ENCODE data around the gene MUC4.

MUC4 gene

DNA sequence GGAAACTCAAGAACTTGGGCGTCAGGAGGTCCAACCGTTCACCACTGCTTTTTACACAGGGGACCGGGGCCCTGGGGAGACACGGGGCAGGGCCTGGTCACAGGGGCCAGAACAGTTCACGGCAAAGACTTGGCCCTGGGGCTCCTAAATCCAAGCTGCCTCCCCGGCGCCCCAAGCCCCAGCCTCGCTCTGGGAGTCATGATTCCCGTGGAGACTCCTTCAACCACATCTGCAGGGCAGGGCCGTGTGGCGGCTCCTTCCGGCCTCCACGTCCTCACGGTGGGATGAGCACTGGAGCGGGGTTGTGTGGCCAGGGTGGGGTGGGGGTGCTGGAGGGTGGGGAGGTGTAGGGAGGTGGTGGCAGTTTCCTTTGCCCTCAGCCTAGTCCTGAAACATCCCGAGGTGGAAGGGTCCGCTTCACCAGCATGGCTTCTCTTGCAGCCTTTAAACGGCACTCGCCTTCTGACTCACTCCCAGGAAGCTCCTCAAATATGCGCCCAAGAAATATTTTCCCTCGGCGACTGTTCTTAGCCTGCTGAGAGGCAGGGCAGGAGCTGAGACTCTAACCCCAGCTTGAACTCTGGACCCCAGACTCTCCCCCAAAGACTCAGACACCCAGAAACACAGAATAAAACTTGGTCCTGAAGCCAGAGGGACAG is 1.8 kb downstream of the MUC4 start:
- H3K27me3 ChIP-seq (ENCODE audit: insufficient read depth, poor library complexity, severe bottlenecking): peaks cover 3% of the 10 kb centered on the region
- H3K4me3 ChIP-seq (replicated peaks; ENCODE audit: insufficient read depth, low read length): no peak overlapping the region
- no peak overlapping the region for H3K27ac ChIP-seq (replicated peaks)
- DNase-seq (ENCODE audit: low read depth in 1 of 2, low spot score in 1 of 2): no peak
- TF ChIP-seq, protein P1, sequence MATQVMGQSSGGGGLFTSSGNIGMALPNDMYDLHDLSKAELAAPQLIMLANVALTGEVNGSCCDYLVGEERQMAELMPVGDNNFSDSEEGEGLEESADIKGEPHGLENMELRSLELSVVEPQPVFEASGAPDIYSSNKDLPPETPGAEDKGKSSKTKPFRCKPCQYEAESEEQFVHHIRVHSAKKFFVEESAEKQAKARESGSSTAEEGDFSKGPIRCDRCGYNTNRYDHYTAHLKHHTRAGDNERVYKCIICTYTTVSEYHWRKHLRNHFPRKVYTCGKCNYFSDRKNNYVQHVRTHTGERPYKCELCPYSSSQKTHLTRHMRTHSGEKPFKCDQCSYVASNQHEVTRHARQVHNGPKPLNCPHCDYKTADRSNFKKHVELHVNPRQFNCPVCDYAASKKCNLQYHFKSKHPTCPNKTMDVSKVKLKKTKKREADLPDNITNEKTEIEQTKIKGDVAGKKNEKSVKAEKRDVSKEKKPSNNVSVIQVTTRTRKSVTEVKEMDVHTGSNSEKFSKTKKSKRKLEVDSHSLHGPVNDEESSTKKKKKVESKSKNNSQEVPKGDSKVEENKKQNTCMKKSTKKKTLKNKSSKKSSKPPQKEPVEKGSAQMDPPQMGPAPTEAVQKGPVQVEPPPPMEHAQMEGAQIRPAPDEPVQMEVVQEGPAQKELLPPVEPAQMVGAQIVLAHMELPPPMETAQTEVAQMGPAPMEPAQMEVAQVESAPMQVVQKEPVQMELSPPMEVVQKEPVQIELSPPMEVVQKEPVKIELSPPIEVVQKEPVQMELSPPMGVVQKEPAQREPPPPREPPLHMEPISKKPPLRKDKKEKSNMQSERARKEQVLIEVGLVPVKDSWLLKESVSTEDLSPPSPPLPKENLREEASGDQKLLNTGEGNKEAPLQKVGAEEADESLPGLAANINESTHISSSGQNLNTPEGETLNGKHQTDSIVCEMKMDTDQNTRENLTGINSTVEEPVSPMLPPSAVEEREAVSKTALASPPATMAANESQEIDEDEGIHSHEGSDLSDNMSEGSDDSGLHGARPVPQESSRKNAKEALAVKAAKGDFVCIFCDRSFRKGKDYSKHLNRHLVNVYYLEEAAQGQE (IDR thresholded peaks at IDR 0.05; ENCODE audit: insufficient replicate concordance, low read depth): no peak
- TF ChIP-seq SPI1 (IDR thresholded peaks at IDR 0.05; ENCODE audit: borderline replicate concordance, low read depth) (no peak), GABPA (IDR thresholded peaks at IDR 0.05; ENCODE audit: low read depth) (no peak), POLR2AphosphoS5 (IDR thresholded peaks at IDR 0.05; ENCODE audit: low read depth) (no peak)
- TF ChIP-seq, protein P2, sequence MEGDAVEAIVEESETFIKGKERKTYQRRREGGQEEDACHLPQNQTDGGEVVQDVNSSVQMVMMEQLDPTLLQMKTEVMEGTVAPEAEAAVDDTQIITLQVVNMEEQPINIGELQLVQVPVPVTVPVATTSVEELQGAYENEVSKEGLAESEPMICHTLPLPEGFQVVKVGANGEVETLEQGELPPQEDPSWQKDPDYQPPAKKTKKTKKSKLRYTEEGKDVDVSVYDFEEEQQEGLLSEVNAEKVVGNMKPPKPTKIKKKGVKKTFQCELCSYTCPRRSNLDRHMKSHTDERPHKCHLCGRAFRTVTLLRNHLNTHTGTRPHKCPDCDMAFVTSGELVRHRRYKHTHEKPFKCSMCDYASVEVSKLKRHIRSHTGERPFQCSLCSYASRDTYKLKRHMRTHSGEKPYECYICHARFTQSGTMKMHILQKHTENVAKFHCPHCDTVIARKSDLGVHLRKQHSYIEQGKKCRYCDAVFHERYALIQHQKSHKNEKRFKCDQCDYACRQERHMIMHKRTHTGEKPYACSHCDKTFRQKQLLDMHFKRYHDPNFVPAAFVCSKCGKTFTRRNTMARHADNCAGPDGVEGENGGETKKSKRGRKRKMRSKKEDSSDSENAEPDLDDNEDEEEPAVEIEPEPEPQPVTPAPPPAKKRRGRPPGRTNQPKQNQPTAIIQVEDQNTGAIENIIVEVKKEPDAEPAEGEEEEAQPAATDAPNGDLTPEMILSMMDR (IDR thresholded peaks at IDR 0.05; ENCODE audit: insufficient read depth, low read length): no peak

DNA sequence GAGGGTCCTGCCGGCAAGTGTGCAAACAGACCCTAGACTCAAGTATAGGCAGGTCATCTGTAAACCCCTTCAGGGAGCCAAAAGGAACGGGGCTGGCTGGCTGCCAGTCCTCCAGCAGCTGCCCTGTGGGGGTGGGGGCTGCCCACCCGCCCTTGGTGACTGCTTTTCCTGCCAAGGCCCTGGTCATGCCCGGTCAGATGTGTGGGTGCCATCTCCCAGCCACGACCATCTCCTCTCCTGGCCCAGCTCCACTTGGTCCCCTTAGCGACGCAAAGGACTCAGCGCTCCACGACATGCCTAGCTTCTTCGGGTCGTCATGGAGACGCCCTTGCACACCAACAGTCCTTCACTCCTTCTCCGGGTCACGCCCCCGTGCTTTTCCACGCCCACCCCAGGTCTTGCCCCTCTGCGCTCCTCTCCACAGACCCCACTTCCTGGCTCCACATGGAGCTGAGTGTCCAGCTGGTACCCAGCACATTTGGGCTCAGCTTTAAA is 2.4 kb downstream of the MUC4 start:
- Histone ChIP-seq H3K27ac (replicated peaks) (no peak overlapping the region), H3K27me3 (ENCODE audit: insufficient read depth, poor library complexity, severe bottlenecking) (peaks cover 3% of the 10 kb centered on the region), H3K4me3 (replicated peaks; ENCODE audit: insufficient read depth, low read length) (no peak overlapping the region)
- DNase-seq (ENCODE audit: low read depth in 1 of 2, low spot score in 1 of 2): no peak
- TF ChIP-seq SPI1 (IDR thresholded peaks at IDR 0.05; ENCODE audit: borderline replicate concordance, low read depth) (no peak), GABPA (IDR thresholded peaks at IDR 0.05; ENCODE audit: low read depth) (no peak)

DNA sequence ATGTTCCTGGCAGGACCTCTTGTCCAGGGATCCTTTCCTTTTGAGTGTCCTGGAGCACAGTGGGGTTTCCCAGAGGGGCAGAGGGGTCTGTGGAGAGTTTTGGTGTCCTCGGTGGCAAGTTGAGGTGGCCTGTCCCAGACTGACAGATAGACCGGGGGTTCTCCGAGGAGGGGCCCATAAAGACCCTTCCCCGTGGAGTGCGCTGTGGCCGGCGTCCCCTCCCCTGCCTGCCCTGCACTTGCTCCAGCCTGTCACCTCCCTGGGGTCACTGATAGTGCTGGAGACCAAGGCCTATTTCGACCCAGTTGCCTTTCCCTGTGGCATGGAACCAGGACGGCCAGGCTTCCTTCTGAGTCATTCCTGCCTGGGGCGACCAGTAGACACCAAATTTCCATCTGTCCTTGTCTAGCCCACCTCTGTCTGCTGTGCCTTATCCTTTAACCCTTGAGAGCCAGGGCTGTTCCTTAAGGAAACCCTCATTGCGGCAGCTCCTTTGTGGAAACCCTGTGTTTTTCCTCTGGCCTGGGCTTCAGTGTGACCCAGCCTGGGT is 2.9 kb downstream of the MUC4 start:
- no peak overlapping the region for H3K27ac ChIP-seq (replicated peaks)
- no peak overlapping the region for H3K4me3 ChIP-seq (replicated peaks; ENCODE audit: insufficient read depth, low read length)
- no peak for DNase-seq (ENCODE audit: low read depth in 1 of 2, low spot score in 1 of 2)
- H3K27me3 ChIP-seq (ENCODE audit: insufficient read depth, poor library complexity, severe bottlenecking): peaks cover 3% of the 10 kb centered on the region
- TF ChIP-seq, protein P1 (IDR thresholded peaks at IDR 0.05; ENCODE audit: insufficient replicate concordance, low read depth): no peak
- TF ChIP-seq SPI1 (IDR thresholded peaks at IDR 0.05; ENCODE audit: borderline replicate concordance, low read depth): no peak
- no peak for TF ChIP-seq POLR2AphosphoS5 (IDR thresholded peaks at IDR 0.05; ENCODE audit: low read depth)
- no peak for TF ChIP-seq GABPA (IDR thresholded peaks at IDR 0.05; ENCODE audit: low read depth)

DNA sequence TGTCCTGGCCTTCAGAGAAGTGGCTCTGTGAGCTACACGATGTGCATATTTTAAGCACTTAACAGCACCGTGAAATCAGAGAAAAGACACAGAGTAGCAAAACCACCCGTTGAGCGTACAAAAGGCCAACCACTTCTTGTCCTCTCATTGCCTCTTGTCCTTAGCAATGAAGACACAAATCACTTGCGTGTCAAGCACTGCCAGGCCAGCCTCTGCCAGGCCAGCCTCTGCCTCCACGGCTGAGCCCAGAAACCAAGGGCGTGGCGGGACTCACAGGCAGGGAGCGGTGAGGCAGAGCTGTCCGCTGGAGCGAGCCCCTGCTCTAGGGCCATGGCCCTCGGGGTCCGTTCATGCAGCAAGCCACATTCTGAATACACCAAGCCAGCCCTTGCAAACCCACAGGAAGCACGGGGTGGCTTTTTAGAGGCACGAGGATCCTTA is 4.0 kb downstream of the MUC4 start:
- H3K27ac ChIP-seq (replicated peaks): no peak overlapping the region
- TF ChIP-seq POLR2AphosphoS5 (IDR thresholded peaks at IDR 0.05; ENCODE audit: low read depth): no peak
- TF ChIP-seq, protein P2 (IDR thresholded peaks at IDR 0.05; ENCODE audit: insufficient read depth, low read length): no peak
- TF ChIP-seq, protein P1 (IDR thresholded peaks at IDR 0.05; ENCODE audit: insufficient replicate concordance, low read depth): no peak
- DNase-seq (ENCODE audit: low read depth in 1 of 2, low spot score in 1 of 2): no peak
- peaks cover 3% of the 10 kb centered on the region for H3K27me3 ChIP-seq (ENCODE audit: insufficient read depth, poor library complexity, severe bottlenecking)
- no peak overlapping the region for H3K4me3 ChIP-seq (replicated peaks; ENCODE audit: insufficient read depth, low read length)
